Neural progenitor cell (in vitro differentiated cells): ENCODE results near the gene LAMA2. TPM values are rescaled to one million over a fixed set of nuclear protein-coding genes. Genes with fewer than 3 reads are reported as not detected.

ENCODE experiments used
- DNase-seq: peaks from one replicate; pipeline ENCODE4 v3.0.0-alpha.2; 2016; ENCODE audit warnings: low spot score
- H2AFZ ChIP-seq: fragments of 200-600 bp; sonication (generic); replicated peaks from 2 replicates; pipeline ENCODE4 v1.6.1; 2016; ENCODE audit warnings: antibody characterized with exemption
- H3F3A ChIP-seq: fragments of 200-600 bp; sonication (generic); 2 replicates; pipeline ENCODE4 v1.6.1; 2016; ENCODE audit warnings: antibody characterized with exemption, low read depth
- H3K27ac ChIP-seq: fragments of 200-600 bp; sonication (generic); 2 replicates; pipeline ENCODE4 v1.5.1; 2016; ENCODE audit warnings: mild to moderate bottlenecking
- H3K27me3 ChIP-seq: fragments of 200-600 bp; sonication (generic); 2 replicates; pipeline ENCODE4 v1.6.1; 2016; ENCODE audit warnings: mild to moderate bottlenecking, moderate library complexity
- H3K36me3 ChIP-seq: fragments of 200-600 bp; sonication (generic); 2 replicates; pipeline ENCODE4 v1.5.1; 2016
- H3K4me1 ChIP-seq: fragments of 200-600 bp; sonication (generic); 2 replicates; pipeline ENCODE4 v1.6.1; 2016; ENCODE audit warnings: mixed run types
- H3K4me2 ChIP-seq: fragments of 200-600 bp; sonication (generic); 2 replicates; pipeline ENCODE4 v1.6.1; 2016
- H3K4me3 ChIP-seq: fragments of 200-600 bp; sonication (generic); 2 replicates; pipeline ENCODE4 v1.5.1; 2016
- H3K79me2 ChIP-seq: fragments of 200-600 bp; sonication (generic); 2 replicates; pipeline ENCODE4 v1.6.1; 2016; ENCODE audit warnings: low read depth
- H3K9ac ChIP-seq: fragments of 200-600 bp; sonication (generic); 2 replicates; pipeline ENCODE4 v1.6.1; 2016
- H3K9me3 ChIP-seq: fragments of 200-600 bp; sonication (generic); 2 replicates; pipeline ENCODE4 v1.5.1; 2016; ENCODE audit warnings: low read depth
- H4K20me1 ChIP-seq: fragments of 200-600 bp; sonication (generic); 2 replicates; pipeline ENCODE4 v1.6.1; 2016; ENCODE audit warnings: low read depth
- H3K27ac Mint-ChIP-seq: 3 replicates; pipeline ENCODE4 v1.8.0; 2021; ENCODE audit warnings: mixed read lengths
- H3K27me3 Mint-ChIP-seq: 2 replicates; pipeline ENCODE4 v1.8.0; 2022; ENCODE audit warnings: low read depth, mild to moderate bottlenecking, inconsistent platforms, moderate library complexity, mixed read lengths; ENCODE audit not compliant: insufficient read depth
- H3K36me3 Mint-ChIP-seq: 3 replicates; pipeline ENCODE4 v1.8.0; 2021; ENCODE audit warnings: mixed read lengths
- H3K4me1 Mint-ChIP-seq: 3 replicates; pipeline ENCODE4 v1.8.0; 2021; ENCODE audit warnings: mixed read lengths
- H3K4me3 Mint-ChIP-seq: 3 replicates; pipeline ENCODE4 v1.8.0; 2021; ENCODE audit warnings: mild to moderate bottlenecking, moderate library complexity, mixed read lengths
- H3K9me3 Mint-ChIP-seq: 3 replicates; pipeline ENCODE4 v1.8.0; 2020; ENCODE audit warnings: mixed read lengths
- CTCF ChIP-seq: fragments of 200-600 bp; sonication (generic); IDR thresholded peaks from 2 replicates; pipeline ENCODE4 v1.5.1; 2017; ENCODE audit warnings: antibody characterized with exemption, mild to moderate bottlenecking
- EZH2 ChIP-seq: fragments of 200-600 bp; sonication (generic); IDR thresholded peaks from 2 replicates; pipeline ENCODE4 v1.6.1; 2017; ENCODE audit warnings: antibody characterized with exemption, mild to moderate bottlenecking, moderate library complexity
- EZH2phosphoT487 ChIP-seq: fragments of 200-600 bp; sonication (generic); IDR thresholded peaks from 2 replicates; pipeline ENCODE4 v1.6.1; 2017; ENCODE audit warnings: antibody characterized with exemption
- total RNA-seq: library from RNA; depleted of rRNA; stranded (reverse); fragments of >200 nt; gene quantifications from 2 replicates; pipeline ENCODE4 v1.2.3, GENCODE V29; 2015; ENCODE audit warnings: low replicate concordance

LAMA2 gene
- total RNA-seq, 1 donor from 2014 or later, result 1.5 TPM

- TF ChIP-seq CTCF (no peak), EZH2 (no peak), EZH2phosphoT487 (no peak)
- Mint-ChIP-seq H3K27me3 (no peaks in the 10 kb centered on the region), H3K27ac (no peak overlapping the region), H3K4me3 (no peak overlapping the region), H3K9me3 (peaks cover 3% of the 10 kb centered on the region), H3K4me1 (peaks cover 9% of the 10 kb centered on the region), H3K36me3 (no peaks in the 10 kb centered on the region)
- no peaks in the 10 kb centered on the region for H3F3A ChIP-seq
- no peak overlapping the region for H3K9ac ChIP-seq
- no peaks in the 10 kb centered on the region for H3K4me1 ChIP-seq
- H3K79me2 ChIP-seq, result no peaks in the 10 kb centered on the region
- no peaks in the 10 kb centered on the region for H4K20me1 ChIP-seq
- H3K36me3 ChIP-seq, result no peaks in the 10 kb centered on the region
- H3K27ac ChIP-seq, result no peak overlapping the region
- H3K4me2 ChIP-seq, result no peak overlapping the region
- no peak overlapping the region for H3K4me3 ChIP-seq
- no peaks in the 10 kb centered on the region for H3K27me3 ChIP-seq
- no peak overlapping the region for H2AFZ ChIP-seq
- DNase-seq, result no peak
- no peaks in the 10 kb centered on the region for H3K9me3 ChIP-seq
Measured at GRCh38 chr6:129130959-129131681, 248.2 kb downstream of the LAMA2 start.

- H3K36me3 Mint-ChIP-seq, result no peaks in the 10 kb centered on the region
- Histone ChIP-seq H3F3A (no peaks in the 10 kb centered on the region), H3K36me3 (no peaks in the 10 kb centered on the region), H4K20me1 (no peaks in the 10 kb centered on the region), H3K27ac (no peak overlapping the region), H2AFZ (peak overlapping the region; percentile 26), H3K9ac (no peak overlapping the region), H3K27me3 (no peaks in the 10 kb centered on the region), H3K4me1 (peaks cover 2% of the 10 kb centered on the region), H3K9me3 (no peaks in the 10 kb centered on the region), H3K4me3 (no peak overlapping the region), H3K4me2 (no peak overlapping the region), H3K79me2 (no peaks in the 10 kb centered on the region)
- no peak for DNase-seq
- peaks cover 9% of the 10 kb centered on the region for H3K4me1 Mint-ChIP-seq
- no peak for TF ChIP-seq CTCF
- TF ChIP-seq EZH2, result no peak
- TF ChIP-seq EZH2phosphoT487, result no peak
- H3K9me3 Mint-ChIP-seq, result peaks cover 3% of the 10 kb centered on the region
- H3K27me3 Mint-ChIP-seq, result no peaks in the 10 kb centered on the region
- no peak overlapping the region for H3K27ac Mint-ChIP-seq
- no peak overlapping the region for H3K4me3 Mint-ChIP-seq
Measured at GRCh38 chr6:129133770-129134192, 250.8 kb downstream of the LAMA2 start.

- H4K20me1 ChIP-seq, result no peaks in the 10 kb centered on the region
- no peaks in the 10 kb centered on the region for H3K79me2 ChIP-seq
- Mint-ChIP-seq H3K27ac (no peak overlapping the region), H3K4me3 (no peak overlapping the region), H3K27me3 (no peaks in the 10 kb centered on the region), H3K4me1 (peaks cover 9% of the 10 kb centered on the region), H3K36me3 (no peaks in the 10 kb centered on the region), H3K9me3 (peaks cover 3% of the 10 kb centered on the region)
- H3K4me2 ChIP-seq, result no peak overlapping the region
- no peak overlapping the region for H3K4me3 ChIP-seq
- no peaks in the 10 kb centered on the region for H3F3A ChIP-seq
- H3K27me3 ChIP-seq, result no peaks in the 10 kb centered on the region
- TF ChIP-seq EZH2 (no peak), CTCF (no peak), EZH2phosphoT487 (no peak)
- H2AFZ ChIP-seq, result no peak overlapping the region
- H3K27ac ChIP-seq, result no peak overlapping the region
- H3K9me3 ChIP-seq, result no peaks in the 10 kb centered on the region
- no peaks in the 10 kb centered on the region for H3K36me3 ChIP-seq
- H3K9ac ChIP-seq, result no peak overlapping the region
- DNase-seq, result no peak
- H3K4me1 ChIP-seq, result peaks cover 3% of the 10 kb centered on the region
Measured at GRCh38 chr6:129134535-129134934, 251.6 kb downstream of the LAMA2 start.
